IPS DF 19.7 (cell line): Measurements from ENCODE around the gene MRPL12.
"Not testable (repeated sequence)": the region's sequence is repeated elsewhere in the genome, so short reads cannot be mapped to it uniquely, and the experiment has no call there.

Experiments
- DNase-seq: peaks from one replicate; pipeline ENCODE4 v3.0.0-alpha.2; 2013; ENCODE audit warnings: low read depth, low spot score

The MRPL12 gene

GRCh38 chr17:81702934-81703746 is at the start of gene MRPL12:
TSS of gene MRPL12 (plus strand) at chr17:81703367. CDS start at chr17:81703502, 135 bp downstream.
- DNase-seq: peak; percentile 87

- no peak for DNase-seq
Measured at GRCh38 chr17:81655378-81656117, 47.6 kb upstream of the MRPL12 start.

- DNase-seq: no peak
Measured at GRCh38 chr17:81656118-81656743, 46.9 kb upstream of the MRPL12 start, which contains the start of gene PDE6G. TSS of gene PDE6G (minus strand) at chr17:81656542. CDS start at chr17:81653305, 3,237 bp downstream.

GRCh38 chr17:81656835-81657234 is 46.3 kb upstream of the MRPL12 start:
- DNase-seq: no peak

- no peak for DNase-seq
Measured at GRCh38 chr17:81659038-81659437, 44.1 kb upstream of the MRPL12 start.

- DNase-seq: no peak
Measured at GRCh38 chr17:81660441-81660840, 42.7 kb upstream of the MRPL12 start.

GRCh38 chr17:81662002-81662401 is 41.2 kb upstream of the MRPL12 start:
- no peak for DNase-seq

GRCh38 chr17:81664051-81664470 is 39.1 kb upstream of the MRPL12 start:
- DNase-seq: no peak

GRCh38 chr17:81665205-81666091 is 37.7 kb upstream of the MRPL12 start:
- DNase-seq: no peak

GRCh38 chr17:81666092-81666341 is 37.1 kb upstream of the MRPL12 start:
- no peak for DNase-seq

- peak; percentile 83 for DNase-seq
Measured at GRCh38 chr17:81666342-81667191, 36.6 kb upstream of the MRPL12 start, which contains the start of the genes CCDC137 and OXLD1. TSS of gene CCDC137 (plus strand) at chr17:81666737. CDS start at chr17:81666767, 30 bp downstream. TSS of gene OXLD1 (minus strand) at chr17:81666605. CDS start at chr17:81666577, 28 bp downstream.

- DNase-seq: no peak
Measured at GRCh38 chr17:81667754-81668153, 35.4 kb upstream of the MRPL12 start.

- DNase-seq: no peak
Measured at GRCh38 chr17:81672504-81672903, 30.7 kb upstream of the MRPL12 start.

GRCh38 chr17:81672954-81673353 is 30.2 kb upstream of the MRPL12 start:
- no peak for DNase-seq

GRCh38 chr17:81673561-81674258 is 29.5 kb upstream of the MRPL12 start:
- no peak for DNase-seq

- not testable (repeated sequence) for DNase-seq
Measured at GRCh38 chr17:81675515-81676221, 27.5 kb upstream of the MRPL12 start.

GRCh38 chr17:81676906-81677305 is 26.3 kb upstream of the MRPL12 start:
- no peak for DNase-seq

- DNase-seq: no peak
Measured at GRCh38 chr17:81680150-81680549, 23.0 kb upstream of the MRPL12 start.

- no peak for DNase-seq
Measured at GRCh38 chr17:81681672-81682071, 21.5 kb upstream of the MRPL12 start.
